Liver (tissue), 9 donors: ENCODE measurements around the gene C11orf68. TPM values are rescaled to one million over a fixed set of nuclear protein-coding genes. Genes with fewer than 3 reads are reported as not detected.

Experiments used
- DNase-seq: peaks from one replicate; pipeline ENCODE4 v3.0.0-alpha.2; 2017; ENCODE audit warnings: low spot score
- H3K27ac ChIP-seq, 2 donors: one replicate each; pipeline ENCODE4 v1.7.0; 2013; ENCODE audit warnings: inconsistent platforms in 2 of 2, low read length in 2 of 2, control low read depth in 1 of 2, low read depth in 1 of 2, mild to moderate bottlenecking in 1 of 2
- H3K27me3 ChIP-seq, 4 donors: one replicate each; pipeline versions ENCODE4 v1.6.1 to v1.7.0; 2013; ENCODE audit warnings: low read length in 3 of 4, inconsistent platforms in 1 of 4, mild to moderate bottlenecking in 1 of 4, moderate library complexity in 1 of 4; ENCODE audit not compliant: control insufficient read depth in 4 of 4, insufficient read depth in 4 of 4
- H3K36me3 ChIP-seq, 4 donors: one replicate each; pipeline versions ENCODE4 v1.6.1 to v1.7.0; 2013; ENCODE audit warnings: low read length in 3 of 4, mild to moderate bottlenecking in 3 of 4, low read depth in 1 of 4, moderate library complexity in 1 of 4; ENCODE audit not compliant: control insufficient read depth in 4 of 4, insufficient read depth in 3 of 4
- H3K4me1 ChIP-seq, 4 donors: one replicate each; pipeline versions ENCODE4 v1.6.1 to v1.7.0; 2013; ENCODE audit warnings: low read length in 3 of 4, mild to moderate bottlenecking in 3 of 4, moderate library complexity in 1 of 4; ENCODE audit not compliant: control insufficient read depth in 4 of 4, insufficient read depth in 4 of 4
- H3K4me3 ChIP-seq, 3 donors: one replicate each; pipeline versions ENCODE4 v1.6.1 to v1.7.0; 2013; ENCODE audit warnings: low read length in 3 of 3, control low read depth in 1 of 3, low read depth in 1 of 3, mild to moderate bottlenecking in 1 of 3
- H3K9ac ChIP-seq, 2 donors: one replicate each; pipeline ENCODE4 v1.7.0; 2013; ENCODE audit warnings: low read length in 2 of 2, mild to moderate bottlenecking in 2 of 2, moderate library complexity in 2 of 2, control low read depth in 1 of 2, low read depth in 1 of 2
- H3K9me3 ChIP-seq, 4 donors: one replicate each; pipeline versions ENCODE4 v1.6.1 to v1.7.0; 2013; ENCODE audit warnings: low read length in 3 of 4; ENCODE audit not compliant: control insufficient read depth in 4 of 4
- EGR1 ChIP-seq, 2 donors: IDR thresholded peaks; 2 replicates each; pipeline ENCODE4 v1.6.1; 2016 to 2018; ENCODE audit warnings: antibody characterized with exemption in 2 of 2, low read depth in 2 of 2
- FOXA2 ChIP-seq: IDR thresholded peaks from 2 replicates; pipeline ENCODE4 v1.6.1; 2016; ENCODE audit warnings: antibody characterized with exemption
- GABPA ChIP-seq, 2 donors: IDR thresholded peaks in 1 of 2; conservative IDR thresholded peaks in 1 of 2; 2 replicates each; pipeline ENCODE4 v1.6.1; 2016; ENCODE audit warnings: antibody characterized with exemption in 2 of 2, mild to moderate bottlenecking in 1 of 2, moderate library complexity in 1 of 2
- HNF4A ChIP-seq, 2 donors: conservative IDR thresholded peaks; 2 replicates each; pipeline ENCODE4 v1.6.1; 2016; ENCODE audit warnings: antibody characterized with exemption in 2 of 2, mild to moderate bottlenecking in 2 of 2
- HNF4G ChIP-seq: IDR thresholded peaks from 2 replicates; pipeline ENCODE4 v1.6.1; 2016; ENCODE audit warnings: antibody characterized with exemption
- JUND ChIP-seq, 2 donors: IDR thresholded peaks; 2 replicates each; pipeline ENCODE4 v1.6.1; 2016; ENCODE audit warnings: antibody characterized with exemption in 2 of 2
- MAX ChIP-seq: IDR thresholded peaks from 2 replicates; pipeline ENCODE4 v1.6.1; 2016; ENCODE audit warnings: antibody characterized with exemption
- NR2F2 ChIP-seq: IDR thresholded peaks from 2 replicates; pipeline ENCODE4 v1.6.1; 2016; ENCODE audit warnings: antibody characterized with exemption
- RAD21 ChIP-seq, 2 donors: IDR thresholded peaks; 2 replicates each; pipeline ENCODE4 v1.6.1; 2016; ENCODE audit warnings: antibody characterized with exemption in 2 of 2, mild to moderate bottlenecking in 2 of 2
- RXRA ChIP-seq, 2 donors: IDR thresholded peaks; 2 replicates each; pipeline ENCODE4 v1.6.1; 2017 to 2018; ENCODE audit warnings: antibody characterized with exemption in 2 of 2, mild to moderate bottlenecking in 1 of 2
- SP1 ChIP-seq: IDR thresholded peaks from 2 replicates; pipeline ENCODE4 v1.6.1; 2018; ENCODE audit warnings: antibody characterized with exemption, mild to moderate bottlenecking
- TAF1 ChIP-seq: conservative IDR thresholded peaks from 2 replicates; pipeline ENCODE4 v1.6.1; 2016; ENCODE audit warnings: antibody characterized with exemption, mild to moderate bottlenecking
- YY1 ChIP-seq: IDR thresholded peaks from 2 replicates; pipeline ENCODE4 v1.6.1; 2016; ENCODE audit warnings: antibody characterized with exemption, mild to moderate bottlenecking
- WGBS: extraction: QIAGEN DNeasy Blood & Tissue Kit; methylation state at CpG from one replicate; pipeline ENCODE4 v1.1.7; 2013; 5-methylcytosine and 5-hydroxymethylcytosine counted together
- polyA plus RNA-seq, 2 donors: library from polyadenylated mRNA; stranded (reverse) in 1 of 2; unstranded in 1 of 2; fragments of 200-250 nt in 1 of 2; fragments of >200 nt in 1 of 2; fragmentation: Nextera tagmentation in 1 of 2; extraction: Ambion mirVana in 1 of 2; gene quantifications; one replicate each; pipeline versions ENCODE4 v1.2.1 to v1.2.3, GENCODE V29; 2013 to 2015
- total RNA-seq, 2 donors: library from RNA; depleted of rRNA; stranded (reverse); fragments of >200 nt; gene quantifications; one replicate each; pipeline ENCODE4 v1.2.3, GENCODE V29; 2014
- TF ChIP-seq, protein P1 (sequence below): IDR thresholded peaks from 2 replicates; pipeline ENCODE4 v1.6.1; 2016; ENCODE audit warnings: antibody characterized with exemption
- TF ChIP-seq, protein P2 (sequence below): IDR thresholded peaks from 2 replicates; pipeline ENCODE4 v1.6.1; 2016; ENCODE audit warnings: antibody characterized with exemption
- TF ChIP-seq, protein P3 (sequence below): fragments of 150-350 bp; IDR thresholded peaks from 2 replicates; pipeline ENCODE4 v1.5.1; 2017; ENCODE audit warnings: improper control_type of control experiment, low read depth, low read length; ENCODE audit not compliant: missing input control
- donor health status: healthy.
- donor health status: healthy.
- donor health status: healthy.
- donor health status: healthy.
- donor health status: healthy.

C11orf68 gene
- total and polyA plus RNA-seq, 4 donors = 4.4 to 15.4 (median 11.2) TPM

DNA sequence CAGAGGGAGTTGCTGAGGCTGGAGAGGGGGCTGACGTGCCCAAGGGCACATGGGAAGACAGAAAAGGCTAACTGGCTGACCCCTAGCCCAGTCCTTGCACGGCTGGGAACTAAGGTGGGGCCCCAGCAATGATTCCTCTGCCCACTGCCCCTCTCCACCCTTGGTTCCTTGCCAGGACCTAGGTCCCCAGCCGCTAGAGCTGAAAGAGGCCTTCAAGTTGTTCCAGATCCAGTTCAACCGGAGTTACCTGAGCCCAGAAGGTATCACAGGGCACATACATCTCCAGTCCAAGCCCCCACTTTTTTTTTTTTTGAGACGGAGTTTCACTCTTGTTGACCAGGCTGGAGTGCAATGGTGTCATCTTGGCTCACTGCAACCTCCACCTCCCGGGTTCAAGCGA is 38.8 kb downstream of the C11orf68 start:
- Histone ChIP-seq H3K9ac (no peak overlapping the region), H3K9me3 (no peaks in the 10 kb centered on the region), H3K4me3 (peak overlapping the region in 1 of 3 donors; percentile 6), H3K36me3 (peaks cover 2 to 11% (median 3%) of the 10 kb centered on the region in 4 donors), H3K27me3 (no peaks in the 10 kb centered on the region), H3K27ac (no peak overlapping the region), H3K4me1 (peaks cover 0 to 6% (median 0%) of the 10 kb centered on the region in 4 donors)
- TF ChIP-seq RXRA (IDR thresholded peaks at IDR 0.05) = no peak
- TF ChIP-seq NR2F2 = no peak
- no peak for TF ChIP-seq YY1
- no peak for TF ChIP-seq HNF4A (conservative IDR thresholded peaks at IDR 0.05)
- TF ChIP-seq EGR1 (IDR thresholded peaks at IDR 0.05; ENCODE audit: low read depth in 2 of 2) = no peak
- no peak for TF ChIP-seq JUND (IDR thresholded peaks at IDR 0.05)
- no peak for TF ChIP-seq SP1
- TF ChIP-seq, protein P1, sequence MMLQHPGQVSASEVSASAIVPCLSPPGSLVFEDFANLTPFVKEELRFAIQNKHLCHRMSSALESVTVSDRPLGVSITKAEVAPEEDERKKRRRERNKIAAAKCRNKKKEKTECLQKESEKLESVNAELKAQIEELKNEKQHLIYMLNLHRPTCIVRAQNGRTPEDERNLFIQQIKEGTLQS = no peak
- TF ChIP-seq TAF1 = no peak
- TF ChIP-seq GABPA (IDR thresholded peaks at IDR 0.05 in 1 of 2, conservative IDR thresholded peaks at IDR 0.05 in 1 of 2) = no peak
- TF ChIP-seq, protein P2, sequence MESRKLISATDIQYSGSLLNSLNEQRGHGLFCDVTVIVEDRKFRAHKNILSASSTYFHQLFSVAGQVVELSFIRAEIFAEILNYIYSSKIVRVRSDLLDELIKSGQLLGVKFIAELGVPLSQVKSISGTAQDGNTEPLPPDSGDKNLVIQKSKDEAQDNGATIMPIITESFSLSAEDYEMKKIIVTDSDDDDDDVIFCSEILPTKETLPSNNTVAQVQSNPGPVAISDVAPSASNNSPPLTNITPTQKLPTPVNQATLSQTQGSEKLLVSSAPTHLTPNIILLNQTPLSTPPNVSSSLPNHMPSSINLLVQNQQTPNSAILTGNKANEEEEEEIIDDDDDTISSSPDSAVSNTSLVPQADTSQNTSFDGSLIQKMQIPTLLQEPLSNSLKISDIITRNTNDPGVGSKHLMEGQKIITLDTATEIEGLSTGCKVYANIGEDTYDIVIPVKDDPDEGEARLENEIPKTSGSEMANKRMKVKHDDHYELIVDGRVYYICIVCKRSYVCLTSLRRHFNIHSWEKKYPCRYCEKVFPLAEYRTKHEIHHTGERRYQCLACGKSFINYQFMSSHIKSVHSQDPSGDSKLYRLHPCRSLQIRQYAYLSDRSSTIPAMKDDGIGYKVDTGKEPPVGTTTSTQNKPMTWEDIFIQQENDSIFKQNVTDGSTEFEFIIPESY = no peak
- TF ChIP-seq, protein P3, sequence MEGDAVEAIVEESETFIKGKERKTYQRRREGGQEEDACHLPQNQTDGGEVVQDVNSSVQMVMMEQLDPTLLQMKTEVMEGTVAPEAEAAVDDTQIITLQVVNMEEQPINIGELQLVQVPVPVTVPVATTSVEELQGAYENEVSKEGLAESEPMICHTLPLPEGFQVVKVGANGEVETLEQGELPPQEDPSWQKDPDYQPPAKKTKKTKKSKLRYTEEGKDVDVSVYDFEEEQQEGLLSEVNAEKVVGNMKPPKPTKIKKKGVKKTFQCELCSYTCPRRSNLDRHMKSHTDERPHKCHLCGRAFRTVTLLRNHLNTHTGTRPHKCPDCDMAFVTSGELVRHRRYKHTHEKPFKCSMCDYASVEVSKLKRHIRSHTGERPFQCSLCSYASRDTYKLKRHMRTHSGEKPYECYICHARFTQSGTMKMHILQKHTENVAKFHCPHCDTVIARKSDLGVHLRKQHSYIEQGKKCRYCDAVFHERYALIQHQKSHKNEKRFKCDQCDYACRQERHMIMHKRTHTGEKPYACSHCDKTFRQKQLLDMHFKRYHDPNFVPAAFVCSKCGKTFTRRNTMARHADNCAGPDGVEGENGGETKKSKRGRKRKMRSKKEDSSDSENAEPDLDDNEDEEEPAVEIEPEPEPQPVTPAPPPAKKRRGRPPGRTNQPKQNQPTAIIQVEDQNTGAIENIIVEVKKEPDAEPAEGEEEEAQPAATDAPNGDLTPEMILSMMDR = no peak
- TF ChIP-seq RAD21 (IDR thresholded peaks at IDR 0.05) = no peak
- no peak for TF ChIP-seq MAX
- no peak for TF ChIP-seq HNF4G
- TF ChIP-seq FOXA2 = no peak
- WGBS = 78% methylated on average over 7 of the region's 7 CpGs
- DNase-seq = no peak

DNA sequence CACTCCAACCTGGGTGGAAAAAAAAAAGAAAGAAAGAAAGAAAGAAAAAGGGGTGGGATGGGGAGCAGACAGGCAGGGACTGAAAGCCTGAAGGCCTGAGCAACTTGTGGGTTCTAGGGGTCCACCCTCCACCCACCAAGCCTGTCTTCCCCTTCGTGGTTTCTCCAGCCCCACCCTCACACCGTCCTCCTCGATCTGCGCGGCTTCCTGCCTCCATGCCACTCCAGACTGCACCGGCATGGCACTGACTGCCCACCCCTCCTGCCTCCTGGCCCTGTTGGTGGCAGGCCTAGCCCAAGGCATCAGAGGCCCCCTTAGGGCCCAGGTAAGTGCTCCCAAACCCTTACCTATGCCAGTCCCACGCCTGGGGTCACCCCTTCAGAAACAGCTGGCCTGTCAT is 39.2 kb downstream of the C11orf68 start, which contains the start of gene CTSW:
Gene CTSW (plus strand): TSS at position 221 of the 400 bp plus-strand sequence. CDS start 18 bp downstream, at position 239.
- no peak within 1 kb of the TSS for H3K27ac ChIP-seq
- H3K4me3 ChIP-seq = peak within 1 kb of the TSS in 1 of 3 donors; percentile 6

More for the DNA sequence above, 39.2 kb downstream of the C11orf68 start, which contains the start of gene CTSW:
- H3K36me3 ChIP-seq = peaks cover 2 to 11% (median 3%) of the 10 kb centered on the region in 4 donors
- no peaks in the 10 kb centered on the region for H3K27me3 ChIP-seq
- no peak for DNase-seq
- WGBS = 59% methylated on average over 7 of the region's 7 CpGs
- TF ChIP-seq, protein P1 = no peak
- H3K9ac ChIP-seq = no peak within 1 kb of the TSS
- no peaks in the 10 kb centered on the region for H3K9me3 ChIP-seq
- peaks cover 0 to 3% (median 0%) of the 10 kb centered on the region in 4 donors for H3K4me1 ChIP-seq
